AG04450 (cell line): ENCODE measurements around the gene RNGTT. TPM values are rescaled to one million over a fixed set of nuclear protein-coding genes. Genes with fewer than 3 reads are reported as not detected.
"Not testable (repeated sequence)": the region's sequence is repeated elsewhere in the genome, so short reads cannot be mapped to it uniquely, and the experiment has no call there.

ENCODE experiments used
- CTCF ChIA-PET: fragments of 300-600, 350-600 bp; formaldehyde crosslinking; extraction: SDS; loops from one replicate; lab custom pipeline; 2022; ENCODE audit warnings: antibody characterized with exemption, inconsistent platforms; lab: Charles Lee
- POLR2A ChIA-PET: fragments of 350-600 bp; formaldehyde crosslinking; extraction: SDS; loops from one replicate; lab custom pipeline; 2021; ENCODE audit warnings: antibody characterized with exemption, inconsistent platforms; lab: Yijun Ruan, JAX
- DNase-seq: peaks from one replicate; pipeline ENCODE4 v3.0.0-alpha.2; 2011; ENCODE audit warnings: low read depth, low spot score
- H3K27ac ChIP-seq: one replicate; pipeline ENCODE4 v1.5.1; 2012; ENCODE audit warnings: low read depth, low read length, control low read depth
- H3K27me3 ChIP-seq: one replicate; pipeline ENCODE4 v1.6.0; 2012; ENCODE audit warnings: low read length; ENCODE audit not compliant: control insufficient read depth, insufficient read depth
- H3K4me3 ChIP-seq: 2 replicates; pipeline ENCODE4 v1.5.1; 2011; ENCODE audit warnings: mild to moderate bottlenecking, low read depth, low read length, control low read depth
- H3K9me3 ChIP-seq: 2 replicates; pipeline ENCODE4 v1.5.1; 2012; ENCODE audit warnings: low read length; ENCODE audit not compliant: control insufficient read depth, insufficient read depth
- polyA plus RNA-seq: library from polyadenylated mRNA; depleted of rRNA; stranded (reverse); fragments of >200 nt; gene quantifications from 2 replicates; pipeline ENCODE4 v1.2.3, GENCODE V29; 2011
- TF ChIP-seq, protein P1 (sequence below): IDR thresholded peaks from 2 replicates; pipeline ENCODE4 v1.5.1; 2011; ENCODE audit warnings: low read depth, low read length, control low read depth, inconsistent platforms

Gene RNGTT
- polyA plus RNA-seq, 1 experiment = 11.2 TPM

DNA sequence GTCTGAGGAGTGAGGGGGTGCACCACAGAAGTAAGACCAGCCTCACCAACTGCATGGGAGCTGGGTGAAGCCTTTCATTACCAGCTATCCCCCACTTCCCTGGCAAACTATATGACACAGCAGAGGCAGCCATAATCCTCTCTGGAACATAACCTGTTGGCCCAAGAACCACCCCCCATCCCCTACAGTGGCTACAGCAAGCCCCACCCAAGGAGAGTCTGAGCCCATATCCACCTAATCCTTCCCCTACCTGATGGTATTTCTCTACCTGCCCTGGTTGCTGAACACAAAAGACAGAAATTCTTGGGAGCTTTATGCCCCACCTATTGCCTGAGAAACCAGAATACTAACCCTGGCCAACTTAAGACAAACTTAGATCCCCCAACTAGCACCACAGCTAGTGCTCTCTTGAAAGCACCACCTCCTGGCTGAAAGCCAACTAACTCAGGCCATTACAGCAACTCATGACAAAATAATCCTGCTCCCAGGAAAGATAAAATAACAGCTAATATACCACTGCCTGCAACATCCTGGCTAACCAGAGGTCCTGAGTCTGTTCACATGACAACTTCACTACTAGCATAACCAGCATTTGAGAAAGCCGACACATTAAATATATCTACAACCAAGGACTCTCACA is 11.2 kb downstream of the RNGTT start:
- no peak for DNase-seq
- no peaks in the 10 kb centered on the region for H3K27me3 ChIP-seq
- peaks cover 5% of the 10 kb centered on the region for H3K9me3 ChIP-seq
- H3K4me3 ChIP-seq = no peak overlapping the region
- H3K27ac ChIP-seq = no peak overlapping the region
- ChIA-PET POLR2A (no interaction called here), CTCF (interaction anchor here (0.6 kb wide), 1 partner anchor 99 kb away, joined by 3 read pairs; no protein-coding TSS in a partner anchor)
- TF ChIP-seq, protein P1, sequence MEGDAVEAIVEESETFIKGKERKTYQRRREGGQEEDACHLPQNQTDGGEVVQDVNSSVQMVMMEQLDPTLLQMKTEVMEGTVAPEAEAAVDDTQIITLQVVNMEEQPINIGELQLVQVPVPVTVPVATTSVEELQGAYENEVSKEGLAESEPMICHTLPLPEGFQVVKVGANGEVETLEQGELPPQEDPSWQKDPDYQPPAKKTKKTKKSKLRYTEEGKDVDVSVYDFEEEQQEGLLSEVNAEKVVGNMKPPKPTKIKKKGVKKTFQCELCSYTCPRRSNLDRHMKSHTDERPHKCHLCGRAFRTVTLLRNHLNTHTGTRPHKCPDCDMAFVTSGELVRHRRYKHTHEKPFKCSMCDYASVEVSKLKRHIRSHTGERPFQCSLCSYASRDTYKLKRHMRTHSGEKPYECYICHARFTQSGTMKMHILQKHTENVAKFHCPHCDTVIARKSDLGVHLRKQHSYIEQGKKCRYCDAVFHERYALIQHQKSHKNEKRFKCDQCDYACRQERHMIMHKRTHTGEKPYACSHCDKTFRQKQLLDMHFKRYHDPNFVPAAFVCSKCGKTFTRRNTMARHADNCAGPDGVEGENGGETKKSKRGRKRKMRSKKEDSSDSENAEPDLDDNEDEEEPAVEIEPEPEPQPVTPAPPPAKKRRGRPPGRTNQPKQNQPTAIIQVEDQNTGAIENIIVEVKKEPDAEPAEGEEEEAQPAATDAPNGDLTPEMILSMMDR = no peak

DNA sequence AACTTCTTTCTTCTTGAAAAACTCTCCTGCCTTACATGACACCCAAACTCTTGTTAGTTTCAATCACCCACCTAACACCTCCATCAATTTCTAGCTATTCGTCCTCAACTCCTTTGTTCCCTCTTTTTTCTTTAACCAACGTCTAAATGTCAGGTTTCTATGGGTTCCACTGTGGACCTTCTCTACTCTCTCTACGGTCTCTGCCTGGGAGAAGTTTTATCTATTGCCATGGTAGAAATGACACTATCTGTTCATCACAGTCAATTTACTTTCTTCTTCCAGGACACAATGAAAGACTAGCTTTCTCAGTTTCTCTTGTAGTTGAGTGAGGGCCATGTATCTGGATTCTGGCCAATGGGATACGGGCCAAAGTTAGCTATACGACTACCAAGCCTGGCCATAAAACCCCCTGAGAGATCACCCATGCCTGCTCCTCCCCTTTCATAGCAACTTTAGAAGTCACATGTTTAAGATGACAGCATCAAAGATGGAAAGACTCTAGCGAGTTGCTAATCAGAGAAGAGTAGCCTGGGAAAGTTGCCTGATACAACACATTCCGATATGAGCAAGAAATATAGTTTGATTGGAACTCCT is 17.9 kb downstream of the RNGTT start:
- TF ChIP-seq, protein P1 = no peak
- no peaks in the 10 kb centered on the region for H3K27me3 ChIP-seq
- ChIA-PET CTCF (interaction anchor here (0.7 kb wide), 1 partner anchor 39 kb away, joined by 3 read pairs; no protein-coding TSS in a partner anchor), POLR2A (no interaction called here)
- no peak overlapping the region for H3K27ac ChIP-seq
- H3K9me3 ChIP-seq = peaks cover 4% of the 10 kb centered on the region; the same call in 1 of the 2 replicates
- DNase-seq = no peak
- no peak overlapping the region for H3K4me3 ChIP-seq

DNA sequence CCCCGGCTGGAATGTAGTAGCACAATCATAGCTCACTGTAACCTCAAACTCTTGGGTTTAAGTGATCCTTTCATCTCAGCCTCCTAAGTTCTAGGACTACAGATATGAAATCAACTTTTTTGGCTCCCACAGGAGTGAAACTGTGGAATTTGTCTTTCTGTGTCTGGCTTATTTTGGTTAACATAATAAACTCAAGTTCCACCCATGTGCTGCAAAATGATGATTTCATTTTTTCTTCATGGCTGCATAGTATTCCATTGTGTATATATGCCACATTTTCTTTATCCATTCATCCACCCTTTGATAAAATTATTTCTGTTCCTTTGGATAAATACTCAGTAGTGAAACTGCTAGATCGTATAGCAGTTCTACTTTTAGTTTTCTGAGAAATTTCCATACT is 29.9 kb downstream of the RNGTT start:
- Histone ChIP-seq H3K4me3 (no peak overlapping the region), H3K27me3 (no peaks in the 10 kb centered on the region), H3K9me3 (no peaks in the 10 kb centered on the region), H3K27ac (no peak overlapping the region)
- TF ChIP-seq, protein P1 = no peak
- CTCF ChIA-PET = no interaction called here
- no peak for DNase-seq
- POLR2A ChIA-PET = no interaction called here

DNA sequence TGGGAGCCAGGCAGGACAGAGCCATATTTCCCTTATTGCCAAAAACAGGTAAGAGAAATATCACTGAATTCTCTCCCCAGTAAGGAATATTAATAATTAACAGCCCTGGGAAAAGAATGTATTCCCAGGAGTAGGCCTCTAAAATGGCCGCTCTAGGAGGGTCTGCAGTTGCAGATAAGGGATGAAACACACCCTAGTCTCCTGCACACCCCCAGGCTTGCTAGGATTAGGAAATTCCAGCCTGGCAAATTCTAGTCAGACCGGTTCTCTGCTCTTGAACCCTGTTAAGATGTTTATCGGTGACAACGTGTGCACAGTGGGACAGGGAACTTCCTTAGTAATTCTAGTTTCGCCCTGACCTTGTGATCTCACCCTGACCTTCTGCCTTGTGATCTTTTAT is 31.4 kb downstream of the RNGTT start:
- H3K9me3 ChIP-seq, H3K4me3 ChIP-seq, CTCF ChIA-PET, H3K27ac ChIP-seq, DNase-seq, H3K27me3 ChIP-seq, POLR2A ChIA-PET: not testable (repeated sequence)

DNA sequence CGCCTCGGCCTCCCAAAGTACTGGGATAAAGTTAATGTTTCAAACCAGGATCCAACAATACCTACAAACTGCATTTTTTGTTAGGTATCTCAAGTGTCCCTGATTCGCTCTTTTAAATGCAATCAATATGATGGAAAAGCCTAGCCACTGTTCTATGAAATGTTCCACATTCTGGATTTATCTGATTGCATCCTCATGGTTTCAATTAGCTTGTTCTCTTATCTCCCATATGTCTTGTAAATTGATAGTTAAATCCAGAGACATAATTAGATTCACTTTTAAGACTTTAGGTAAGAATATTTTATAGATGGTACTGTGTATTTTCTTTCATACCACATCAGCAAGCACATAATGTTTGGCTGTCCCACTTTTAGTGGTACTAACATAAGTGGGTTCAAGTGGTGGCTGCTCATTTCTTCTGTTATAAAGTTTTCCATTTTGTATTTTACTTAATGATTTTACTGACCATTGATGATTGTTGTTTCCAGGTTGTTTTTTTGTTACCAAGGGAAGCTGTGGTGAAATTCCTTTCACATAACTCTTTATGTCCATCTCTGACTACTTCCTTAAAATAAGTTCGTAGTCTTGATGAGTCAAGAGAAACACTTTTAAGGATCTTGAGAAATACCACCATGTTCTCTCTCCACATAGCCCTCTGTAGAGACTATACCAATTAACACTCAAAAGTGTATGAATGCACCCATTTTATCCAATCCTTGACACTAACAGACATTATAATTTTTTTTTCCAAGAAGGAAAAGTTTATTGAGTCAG is 40.5 kb downstream of the RNGTT start:
- CTCF ChIA-PET = no interaction called here
- TF ChIP-seq, protein P1 = no peak
- no peak for DNase-seq
- Histone ChIP-seq H3K9me3 (no peaks in the 10 kb centered on the region), H3K27ac (no peak overlapping the region), H3K27me3 (no peaks in the 10 kb centered on the region), H3K4me3 (no peak overlapping the region)
- POLR2A ChIA-PET = no interaction called here
